AG04450 (cell line): Measurements from ENCODE around the gene ZNF20. TPM values are rescaled to one million over a fixed set of nuclear protein-coding genes. Genes with fewer than 3 reads are reported as not detected.
"Not testable (repeated sequence)": the region's sequence is repeated elsewhere in the genome, so short reads cannot be mapped to it uniquely, and the experiment has no call there.

Experiments
- CTCF ChIA-PET: fragments of 300-600, 350-600 bp; formaldehyde crosslinking; extraction: SDS; loops from one replicate; lab custom pipeline; 2022; ENCODE audit warnings: antibody characterized with exemption, inconsistent platforms; lab: Charles Lee
- POLR2A ChIA-PET: fragments of 350-600 bp; formaldehyde crosslinking; extraction: SDS; loops from one replicate; lab custom pipeline; 2021; ENCODE audit warnings: antibody characterized with exemption, inconsistent platforms; lab: Yijun Ruan, JAX
- DNase-seq: peaks from one replicate; pipeline ENCODE4 v3.0.0-alpha.2; 2011; ENCODE audit warnings: low read depth, low spot score
- H3K27ac ChIP-seq: one replicate; pipeline ENCODE4 v1.5.1; 2012; ENCODE audit warnings: low read depth, low read length, control low read depth
- H3K27me3 ChIP-seq: one replicate; pipeline ENCODE4 v1.6.0; 2012; ENCODE audit warnings: low read length; ENCODE audit not compliant: control insufficient read depth, insufficient read depth
- H3K4me3 ChIP-seq: 2 replicates; pipeline ENCODE4 v1.5.1; 2011; ENCODE audit warnings: mild to moderate bottlenecking, low read depth, low read length, control low read depth
- H3K9me3 ChIP-seq: 2 replicates; pipeline ENCODE4 v1.5.1; 2012; ENCODE audit warnings: low read length; ENCODE audit not compliant: control insufficient read depth, insufficient read depth
- CTCF ChIP-seq: IDR thresholded peaks from 2 replicates; pipeline ENCODE4 v1.5.1; 2011; ENCODE audit warnings: low read depth, low read length, control low read depth, inconsistent platforms
- polyA plus RNA-seq: library from polyadenylated mRNA; depleted of rRNA; stranded (reverse); fragments of >200 nt; gene quantifications from 2 replicates; pipeline ENCODE4 v1.2.3, GENCODE V29; 2011

ZNF20 gene
- polyA plus RNA-seq, 1 experiment = 2.7 TPM

DNA sequence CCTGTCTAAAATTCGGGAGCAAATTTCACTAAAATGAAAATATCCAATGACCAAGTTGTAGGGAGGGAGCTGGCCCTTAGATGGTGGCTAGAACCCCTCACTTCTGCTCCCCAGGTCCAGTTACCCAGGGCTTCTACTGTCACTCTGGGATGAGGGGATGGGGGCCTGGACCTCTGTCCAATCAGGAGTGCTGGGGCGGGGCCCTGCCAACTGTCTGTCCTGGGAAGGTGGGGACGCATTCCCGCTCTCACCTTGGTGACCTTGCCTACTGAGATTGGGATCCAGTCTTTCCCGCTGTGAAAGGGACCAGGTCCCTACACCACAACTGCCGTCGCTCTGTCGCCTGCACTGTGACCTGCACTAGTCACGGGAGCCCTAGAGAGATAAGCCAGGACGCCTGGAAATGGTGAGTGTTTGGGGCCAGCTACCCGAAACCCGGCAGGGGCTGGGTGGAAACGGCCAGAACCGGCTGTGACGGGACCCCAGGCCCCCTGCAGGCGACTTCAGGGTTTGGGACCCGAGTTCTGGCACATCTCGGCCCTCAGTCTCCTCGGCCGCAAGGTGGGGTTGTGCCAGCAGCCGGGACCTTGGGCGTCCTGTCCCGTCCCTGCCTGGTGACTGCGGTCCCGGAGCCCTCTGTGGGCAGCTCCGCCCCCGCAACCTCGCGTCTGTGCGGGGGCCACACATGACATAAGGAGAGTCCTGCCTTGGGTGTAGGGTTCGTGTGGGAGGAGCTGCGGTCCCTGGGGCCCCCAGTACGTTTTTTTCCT lies 22.8 kb downstream of the ZNF20 start:
- CTCF ChIA-PET = interaction anchor here (0.6 kb wide), 1 partner anchor 22 kb away, joined by 7 read pairs; no protein-coding TSS in a partner anchor
- TF ChIP-seq CTCF = no peak
- H3K27ac ChIP-seq = no peak overlapping the region
- no peak for DNase-seq
- H3K4me3 ChIP-seq = no peak overlapping the region
- H3K27me3 ChIP-seq = no peaks in the 10 kb centered on the region
- peaks cover 39% of the 10 kb centered on the region for H3K9me3 ChIP-seq
- POLR2A ChIA-PET = no interaction called here

DNA sequence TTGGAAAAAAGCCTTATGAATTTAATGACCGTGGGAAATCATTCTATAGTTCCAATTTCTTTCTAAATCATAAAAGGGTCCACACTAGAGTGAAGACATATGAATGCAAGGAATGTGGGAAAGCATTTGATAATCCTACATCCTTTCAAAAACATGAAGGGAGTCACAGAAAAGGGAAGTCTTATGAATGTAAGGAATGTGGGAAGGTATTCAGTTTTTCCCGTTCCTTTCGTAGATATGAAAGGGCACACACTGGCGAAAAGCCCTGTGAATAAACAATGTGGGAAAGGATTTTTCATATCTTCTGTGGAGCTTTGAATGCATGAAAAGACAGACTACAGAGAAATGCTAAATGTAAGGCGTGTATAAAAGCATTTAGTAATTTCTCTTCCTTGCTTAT lies 27.0 kb downstream of the ZNF20 start:
- ChIA-PET POLR2A (no interaction called here), CTCF (interaction anchor here (1.4 to 2.2 kb wide), 2 partner anchors 22 to 53 kb away, joined by 4 to 7 read pairs; no protein-coding TSS in a partner anchor)
- Histone ChIP-seq H3K27ac (no peak overlapping the region), H3K27me3 (no peaks in the 10 kb centered on the region), H3K4me3 (no peak overlapping the region), H3K9me3 (peaks cover 52% of the 10 kb centered on the region)
- TF ChIP-seq CTCF = no peak
- no peak for DNase-seq

DNA sequence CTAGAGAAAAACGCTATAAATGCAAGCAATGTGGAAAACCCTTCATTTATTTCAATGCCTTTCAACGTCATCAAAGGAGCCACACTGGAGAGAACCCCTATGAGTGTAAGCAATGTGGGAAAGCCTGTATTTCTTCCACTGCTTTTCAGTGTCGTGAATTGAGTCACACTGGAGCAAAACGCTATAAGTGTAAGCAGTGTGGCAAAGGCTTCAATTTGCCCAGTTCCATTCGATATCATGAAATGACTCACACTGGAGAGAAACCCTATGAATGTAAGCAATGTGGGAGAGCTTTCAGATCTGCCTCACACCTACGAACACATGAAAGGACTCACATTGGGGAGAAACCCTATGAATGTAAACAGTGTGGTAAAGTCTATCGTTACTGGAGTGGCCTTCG lies 27.4 kb downstream of the ZNF20 start:
- no peaks in the 10 kb centered on the region for H3K27me3 ChIP-seq
- CTCF ChIA-PET = interaction anchor here (1.4 kb wide), 1 partner anchor 53 kb away, joined by 4 read pairs; no protein-coding TSS in a partner anchor
- POLR2A ChIA-PET = no interaction called here
- no peak for TF ChIP-seq CTCF
- no peak for DNase-seq
- no peak overlapping the region for H3K27ac ChIP-seq
- H3K9me3 ChIP-seq = peaks cover 51% of the 10 kb centered on the region
- H3K4me3 ChIP-seq = no peak overlapping the region

GRCh38 chr19:12111943-12112637 lies 28.1 kb downstream of the ZNF20 start:
- POLR2A ChIA-PET = no interaction called here
- H3K4me3 ChIP-seq = no peak overlapping the region
- no peak for TF ChIP-seq CTCF
- CTCF ChIA-PET = interaction anchor here (0.6 to 1.4 kb wide), 2 partner anchors 9 to 52 kb away, joined by 4 read pairs; no protein-coding TSS in a partner anchor
- no peak for DNase-seq
- H3K9me3 ChIP-seq = peaks cover 50% of the 10 kb centered on the region
- H3K27ac ChIP-seq = no peak overlapping the region
- no peaks in the 10 kb centered on the region for H3K27me3 ChIP-seq

GRCh38 chr19:12111176-12111575 lies 29.0 kb downstream of the ZNF20 start:
- no peak for TF ChIP-seq CTCF
- POLR2A ChIA-PET = no interaction called here
- Histone ChIP-seq H3K27me3 (no peaks in the 10 kb centered on the region), H3K27ac (no peak overlapping the region), H3K9me3 (peaks cover 52% of the 10 kb centered on the region), H3K4me3 (no peak overlapping the region)
- no peak for DNase-seq
- CTCF ChIA-PET = interaction anchor here (0.6 to 1.4 kb wide), 3 partner anchors 10 to 188 kb away, joined by 3 to 4 read pairs (median 4); no protein-coding TSS in a partner anchor

GRCh38 chr19:12103909-12104308 lies 36.2 kb downstream of the ZNF20 start:
- DNase-seq, H3K27ac ChIP-seq, H3K27me3 ChIP-seq, POLR2A ChIA-PET, H3K4me3 ChIP-seq: not testable (repeated sequence)
- peaks cover 26% of the 10 kb centered on the region; the same call in 1 of the 2 replicates for H3K9me3 ChIP-seq
- CTCF ChIA-PET = interaction anchor here (1.9 kb wide), 1 partner anchor 13 kb away, joined by 5 read pairs; no protein-coding TSS in a partner anchor
